Stimulated activated CD8-positive, alpha-beta memory T cell treated with anti-CD3 and anti-CD28 coated beads, Interleukin-15, amount 100 ng/mL, for 1 hour (primary cell): ENCODE data around the gene AFF3.

Source experiments
- DNase-seq: peaks from one replicate; pipeline ENCODE4 v3.0.0-alpha.2; 2020; ENCODE audit warnings: low read depth

Gene AFF3

GRCh38 chr2:100068395-100068794 lies 74.0 kb downstream of the AFF3 start:
- DNase-seq, result no peak

- no peak for DNase-seq
Observed at GRCh38 chr2:100067784-100068183, 74.6 kb downstream of the AFF3 start.

GRCh38 chr2:100066856-100067255 lies 75.5 kb downstream of the AFF3 start:
- DNase-seq, result no peak

- DNase-seq, result no peak
Observed at GRCh38 chr2:100066246-100066645, 76.1 kb downstream of the AFF3 start.

- no peak for DNase-seq
Observed at GRCh38 chr2:100064592-100065428, 77.6 kb downstream of the AFF3 start.

- DNase-seq, result no peak
Observed at GRCh38 chr2:100064165-100064564, 78.2 kb downstream of the AFF3 start.

GRCh38 chr2:100063459-100063953 lies 78.9 kb downstream of the AFF3 start:
- no peak for DNase-seq

- no peak for DNase-seq
Observed at GRCh38 chr2:100062336-100062735, 80.1 kb downstream of the AFF3 start.

GRCh38 chr2:100060875-100061274 lies 81.5 kb downstream of the AFF3 start:
- DNase-seq, result no peak

- DNase-seq, result no peak
Observed at GRCh38 chr2:100059638-100060037, 82.8 kb downstream of the AFF3 start.

GRCh38 chr2:100057901-100058261 lies 84.5 kb downstream of the AFF3 start:
- DNase-seq, result no peak

GRCh38 chr2:100054426-100054825 lies 88.0 kb downstream of the AFF3 start:
- DNase-seq, result no peak

GRCh38 chr2:100053087-100053885 lies 89.1 kb downstream of the AFF3 start:
- DNase-seq, result no peak

- no peak for DNase-seq
Observed at GRCh38 chr2:100052650-100053049, 89.7 kb downstream of the AFF3 start.

GRCh38 chr2:100051253-100051652 lies 91.1 kb downstream of the AFF3 start:
- no peak for DNase-seq

GRCh38 chr2:100050685-100051084 lies 91.7 kb downstream of the AFF3 start:
- no peak for DNase-seq

- no peak for DNase-seq
Observed at GRCh38 chr2:100046961-100047947, 95.1 kb downstream of the AFF3 start.

- no peak for DNase-seq
Observed at GRCh38 chr2:100045000-100045399, 97.4 kb downstream of the AFF3 start.

- no peak for DNase-seq
Observed at GRCh38 chr2:100043891-100044255, 98.5 kb downstream of the AFF3 start.

GRCh38 chr2:100043081-100043890 lies 99.1 kb downstream of the AFF3 start:
- no peak for DNase-seq

- DNase-seq, result no peak
Observed at GRCh38 chr2:100042562-100042961, 99.8 kb downstream of the AFF3 start.
